Fibroblast of mammary gland (primary cell): ENCODE data around the gene EPS8L1.

Experiments
- DNase-seq: peaks from one replicate; pipeline ENCODE4 v3.0.0-alpha.2; 2010; ENCODE audit warnings: low read depth
- H3K4me3 ChIP-seq: 2 replicates; pipeline ENCODE4 v1.5.1; 2011; ENCODE audit warnings: low read depth, mild to moderate bottlenecking, low read length, moderate library complexity; ENCODE audit not compliant: control insufficient read depth
- TF ChIP-seq, protein P1 (sequence below): conservative IDR thresholded peaks from 2 replicates; pipeline ENCODE4 v1.5.1; 2011; ENCODE audit warnings: low read depth, low read length, inconsistent platforms; ENCODE audit not compliant: control insufficient read depth, insufficient read depth

The EPS8L1 gene

GRCh38 chr19:55091126-55091910, 15.6 kb downstream of the EPS8L1 start:
- DNase-seq = no peak
- H3K4me3 ChIP-seq = no peak overlapping the region
- TF ChIP-seq, protein P1, sequence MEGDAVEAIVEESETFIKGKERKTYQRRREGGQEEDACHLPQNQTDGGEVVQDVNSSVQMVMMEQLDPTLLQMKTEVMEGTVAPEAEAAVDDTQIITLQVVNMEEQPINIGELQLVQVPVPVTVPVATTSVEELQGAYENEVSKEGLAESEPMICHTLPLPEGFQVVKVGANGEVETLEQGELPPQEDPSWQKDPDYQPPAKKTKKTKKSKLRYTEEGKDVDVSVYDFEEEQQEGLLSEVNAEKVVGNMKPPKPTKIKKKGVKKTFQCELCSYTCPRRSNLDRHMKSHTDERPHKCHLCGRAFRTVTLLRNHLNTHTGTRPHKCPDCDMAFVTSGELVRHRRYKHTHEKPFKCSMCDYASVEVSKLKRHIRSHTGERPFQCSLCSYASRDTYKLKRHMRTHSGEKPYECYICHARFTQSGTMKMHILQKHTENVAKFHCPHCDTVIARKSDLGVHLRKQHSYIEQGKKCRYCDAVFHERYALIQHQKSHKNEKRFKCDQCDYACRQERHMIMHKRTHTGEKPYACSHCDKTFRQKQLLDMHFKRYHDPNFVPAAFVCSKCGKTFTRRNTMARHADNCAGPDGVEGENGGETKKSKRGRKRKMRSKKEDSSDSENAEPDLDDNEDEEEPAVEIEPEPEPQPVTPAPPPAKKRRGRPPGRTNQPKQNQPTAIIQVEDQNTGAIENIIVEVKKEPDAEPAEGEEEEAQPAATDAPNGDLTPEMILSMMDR = no peak

DNA sequence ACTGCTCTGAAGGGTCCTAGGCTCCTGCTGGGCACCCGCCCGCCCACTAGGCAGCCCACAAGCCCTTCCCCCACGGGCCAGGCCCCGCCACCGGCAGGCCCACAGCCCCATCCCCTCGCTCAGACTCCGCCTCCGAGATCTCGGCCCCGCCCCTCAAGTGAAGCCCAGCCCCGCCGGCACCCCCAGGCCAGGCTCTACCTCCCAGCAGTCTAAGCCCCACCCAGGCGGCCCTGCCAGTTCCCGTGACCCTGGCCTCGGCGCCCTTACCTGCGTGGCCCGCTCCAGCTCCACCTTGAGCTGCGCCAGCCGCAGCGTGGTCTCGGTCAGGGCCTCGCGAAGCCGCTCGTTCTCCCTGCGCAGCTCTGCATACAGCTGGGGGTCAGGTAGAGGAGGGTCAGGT, 16.3 kb downstream of the EPS8L1 start:
- no peak overlapping the region for H3K4me3 ChIP-seq
- TF ChIP-seq, protein P1 = no peak

DNA sequence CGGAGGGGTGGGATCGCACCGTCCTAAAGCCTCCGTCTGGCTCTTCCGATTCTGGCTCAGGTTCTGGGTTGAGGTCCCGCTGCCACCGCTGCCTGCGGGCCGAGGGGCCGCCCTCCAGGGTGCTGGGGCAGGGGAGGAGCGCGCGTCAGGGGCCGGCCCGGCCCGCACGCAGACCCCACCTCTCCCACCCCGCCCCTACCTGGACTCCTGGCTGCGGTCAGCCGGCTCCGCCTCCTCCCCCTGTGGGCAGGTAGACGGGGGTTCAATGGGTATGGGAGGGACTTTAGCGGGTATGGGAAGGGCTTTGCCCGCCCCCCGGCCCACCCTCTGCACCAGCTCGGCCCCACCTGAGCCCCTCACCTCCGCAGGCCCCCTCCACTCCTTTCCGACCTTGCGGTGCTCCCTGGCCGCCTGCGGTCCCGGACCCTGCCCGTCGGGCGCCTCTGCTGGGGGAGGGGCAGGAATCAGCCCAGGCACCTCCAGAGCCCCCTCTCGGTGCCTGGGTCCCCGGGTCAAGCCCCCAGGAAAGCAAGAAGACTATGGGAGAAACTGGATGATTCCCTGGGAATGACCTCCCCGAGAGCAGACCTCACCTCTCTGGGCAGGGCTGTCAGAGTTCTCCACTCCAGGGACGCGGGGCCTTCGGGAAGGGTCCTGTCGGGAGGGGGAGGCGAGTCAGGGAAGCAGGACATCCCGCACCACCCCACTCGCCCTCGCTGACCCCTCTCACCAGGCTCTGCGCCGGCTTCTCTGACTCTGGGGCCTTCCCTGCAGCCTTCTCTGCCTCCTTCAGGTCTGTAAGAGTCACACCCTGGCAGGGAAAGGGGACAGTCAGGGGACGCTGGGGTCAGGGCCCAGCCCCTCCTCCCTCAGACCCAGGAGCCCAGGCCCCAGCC, 17.0 kb downstream of the EPS8L1 start:
- H3K4me3 ChIP-seq = no peak overlapping the region
- TF ChIP-seq, protein P1 = no peak
- no peak for DNase-seq

More for the DNA sequence above, 16.3 kb downstream of the EPS8L1 start:
- DNase-seq = no peak

DNA sequence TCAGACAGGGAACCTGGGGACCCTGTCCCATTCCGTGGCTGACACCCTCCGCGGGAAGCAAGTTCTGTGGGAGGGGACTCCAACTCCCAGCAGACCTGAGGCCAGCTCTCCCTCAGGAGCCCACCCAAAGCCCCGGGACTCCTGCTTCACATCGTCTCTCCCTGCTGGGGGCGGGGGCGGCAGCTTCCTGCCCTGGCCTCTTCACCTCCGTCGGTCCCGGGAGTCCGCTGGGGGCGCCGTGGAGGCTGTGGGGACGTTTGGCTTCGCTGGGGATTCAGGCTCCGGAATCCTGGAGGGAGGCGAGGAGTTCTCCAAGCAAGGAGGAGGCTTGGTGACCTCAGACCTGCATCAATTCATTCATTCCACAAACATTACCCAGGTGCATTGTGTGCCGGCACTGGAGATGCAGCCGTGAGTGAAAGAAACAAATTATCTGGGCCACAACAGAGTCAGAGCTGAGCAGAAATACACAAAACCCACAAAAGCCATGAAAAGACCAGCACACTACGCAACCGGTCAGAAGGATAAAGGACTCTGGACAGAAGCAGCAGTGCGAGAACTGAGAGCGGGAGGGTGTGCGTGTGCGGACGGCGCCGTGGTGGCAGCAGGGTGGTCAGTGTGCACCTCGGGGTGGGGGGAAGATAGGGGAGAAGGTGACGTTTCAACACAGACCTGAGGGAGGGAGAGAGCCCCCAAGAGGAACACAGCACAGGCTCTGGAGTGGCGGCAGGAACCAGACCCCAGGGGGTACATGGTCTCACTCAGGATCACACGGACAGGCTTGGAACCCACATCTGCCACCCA, 19.0 kb downstream of the EPS8L1 start:
- no peak overlapping the region for H3K4me3 ChIP-seq
- DNase-seq = no peak
- TF ChIP-seq, protein P1 = no peak

DNA sequence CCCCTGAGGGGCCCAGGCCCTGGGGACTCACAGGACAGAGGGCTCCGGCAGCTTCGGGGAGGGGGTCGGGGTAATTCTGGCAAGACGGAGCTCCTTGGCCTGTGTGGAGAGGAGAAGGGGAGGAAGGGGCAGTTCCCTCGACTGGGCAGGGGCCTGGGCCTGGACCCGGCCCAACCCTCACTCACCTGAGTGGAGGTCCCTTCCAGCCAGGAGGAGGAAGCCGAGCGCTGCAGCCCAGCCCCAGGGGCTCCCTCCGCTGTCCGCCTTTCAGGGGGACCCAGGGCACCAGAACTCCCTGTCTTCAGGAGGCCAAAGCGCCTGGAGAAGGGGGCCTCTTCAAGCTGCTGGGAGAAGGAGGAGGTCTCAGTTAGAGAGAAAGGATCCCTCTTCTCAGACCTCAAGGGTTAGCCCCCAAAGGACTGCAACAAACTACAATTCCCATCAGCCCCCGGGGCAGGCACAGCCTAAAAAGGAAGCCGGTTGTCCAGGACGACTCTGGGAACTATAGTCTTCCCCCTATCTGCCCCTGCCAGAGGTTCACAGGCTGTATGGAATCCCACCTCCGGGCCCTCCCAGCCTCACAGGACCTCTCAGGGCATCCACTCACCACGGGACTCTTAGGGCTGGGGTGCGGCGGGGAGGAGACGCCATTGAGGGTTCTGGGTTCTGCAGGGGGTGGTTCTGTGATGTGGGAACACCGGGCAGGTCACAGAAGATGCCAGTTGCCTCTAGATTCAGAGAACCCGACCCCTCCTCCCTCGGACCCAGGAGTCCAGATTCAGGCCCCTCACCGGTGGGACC, 19.8 kb downstream of the EPS8L1 start:
- TF ChIP-seq, protein P1 = no peak
- no peak for DNase-seq
- no peak overlapping the region for H3K4me3 ChIP-seq
